OCI-LY1 (cell line): Measurements from ENCODE around the gene IL33.

Source experiments
- H2AFZ ChIP-seq: fragments of 200-600 bp; sonication (generic), shearing (Covaris generic); 2 replicates; pipeline ENCODE4 v1.6.0; 2014; ENCODE audit warnings: antibody characterized with exemption, mild to moderate bottlenecking, low read length
- H3F3A ChIP-seq: fragments of 200-600 bp; sonication (generic), shearing (Covaris generic); 2 replicates; pipeline ENCODE4 v1.6.0; 2014; ENCODE audit warnings: mild to moderate bottlenecking, antibody characterized with exemption, low read length, moderate library complexity; ENCODE audit not compliant: insufficient read depth
- H3K27ac ChIP-seq: fragments of 200-600 bp; sonication (generic); 2 replicates; pipeline ENCODE4 v1.5.1; 2014; ENCODE audit warnings: low read length, mixed run types, mild to moderate bottlenecking, low read depth; ENCODE audit not compliant: poor library complexity, severe bottlenecking
- H3K27me3 ChIP-seq: fragments of 200-600 bp; sonication (generic); 2 replicates; pipeline ENCODE4 v1.6.0; 2014; ENCODE audit warnings: antibody characterized with exemption, mild to moderate bottlenecking, low read length, moderate library complexity; ENCODE audit not compliant: insufficient read depth
- H3K36me3 ChIP-seq: fragments of 200-600 bp; sonication (generic); 2 replicates; pipeline ENCODE4 v1.6.1; 2014; ENCODE audit warnings: mild to moderate bottlenecking, antibody characterized with exemption, low read length, moderate library complexity, mixed read lengths; ENCODE audit not compliant: insufficient read depth
- H3K4me1 ChIP-seq: fragments of 200-600 bp; sonication (generic); 2 replicates; pipeline ENCODE4 v1.5.1; 2014; ENCODE audit warnings: mild to moderate bottlenecking, low read length, moderate library complexity; ENCODE audit not compliant: insufficient read depth, severe bottlenecking
- H3K4me2 ChIP-seq: fragments of 200-600 bp; sonication (generic), shearing (Covaris generic); 2 replicates; pipeline ENCODE4 v1.6.1; 2014; ENCODE audit warnings: low read length
- H3K4me3 ChIP-seq: fragments of 200-600 bp; sonication (generic); 2 replicates; pipeline ENCODE4 v1.5.1; 2014; ENCODE audit warnings: low read length, low read depth, mild to moderate bottlenecking, mixed read lengths; ENCODE audit not compliant: poor library complexity, severe bottlenecking
- H3K79me2 ChIP-seq: fragments of 200-600 bp; shearing (Covaris generic); 2 replicates; pipeline ENCODE4 v1.6.1; 2016; ENCODE audit warnings: mixed run types, low read length, mixed read lengths; ENCODE audit not compliant: insufficient read depth
- H3K9ac ChIP-seq: fragments of 200-600 bp; sonication (generic), shearing (Covaris generic); 2 replicates; pipeline ENCODE4 v1.6.1; 2014; ENCODE audit warnings: mild to moderate bottlenecking, low read length, mixed read lengths
- H3K9me2 ChIP-seq: fragments of 200-600 bp; sonication (generic), shearing (Covaris generic); 2 replicates; pipeline ENCODE4 v1.6.1; 2014; ENCODE audit warnings: low read depth, mild to moderate bottlenecking, low read length, mixed read lengths
- H3K9me3 ChIP-seq: fragments of 200-600 bp; shearing (Covaris generic); 2 replicates; pipeline ENCODE4 v1.6.1; 2014; ENCODE audit warnings: low read length, mixed read lengths
- H4K20me1 ChIP-seq: fragments of 200-600 bp; sonication (generic), shearing (Covaris generic); 2 replicates; pipeline ENCODE4 v1.6.0; 2016; ENCODE audit warnings: mild to moderate bottlenecking, low read length; ENCODE audit not compliant: insufficient read depth
- CTCF ChIP-seq: fragments of 200-600 bp; sonication (generic), shearing (Covaris generic); IDR thresholded peaks from 2 replicates; pipeline ENCODE4 v1.5.1; 2017; ENCODE audit warnings: mild to moderate bottlenecking, antibody characterized with exemption, low read length, moderate library complexity, mixed read lengths
- EZH2 ChIP-seq: fragments of 200-600 bp; sonication (generic), shearing (Covaris generic); IDR thresholded peaks from 2 replicates; pipeline ENCODE4 v1.8.0; 2017; ENCODE audit warnings: borderline replicate concordance, mixed run types, mild to moderate bottlenecking, antibody characterized with exemption, low read length, moderate library complexity, mixed read lengths

IL33 gene

GRCh38 chr9:6183227-6183551 lies 32.4 kb upstream of the IL33 start:
- Histone ChIP-seq H3K9me3 (no peaks in the 10 kb centered on the region), H2AFZ (no peak overlapping the region), H3K79me2 (no peaks in the 10 kb centered on the region), H3K9ac (no peak overlapping the region), H4K20me1 (no peaks in the 10 kb centered on the region), H3K36me3 (no peaks in the 10 kb centered on the region), H3K27ac (no peak overlapping the region), H3K4me3 (no peak overlapping the region), H3F3A (no peaks in the 10 kb centered on the region), H3K27me3 (no peaks in the 10 kb centered on the region), H3K4me2 (no peak overlapping the region), H3K9me2 (no peaks in the 10 kb centered on the region), H3K4me1 (no peaks in the 10 kb centered on the region)
- no peak for TF ChIP-seq CTCF
- no peak for TF ChIP-seq EZH2

GRCh38 chr9:6183627-6184026 lies 32.0 kb upstream of the IL33 start:
- no peak overlapping the region for H3K4me3 ChIP-seq
- H3K9ac ChIP-seq = no peak overlapping the region
- no peak overlapping the region for H2AFZ ChIP-seq
- no peaks in the 10 kb centered on the region for H3K9me2 ChIP-seq
- no peaks in the 10 kb centered on the region for H3F3A ChIP-seq
- no peaks in the 10 kb centered on the region for H4K20me1 ChIP-seq
- H3K36me3 ChIP-seq = no peaks in the 10 kb centered on the region
- H3K27ac ChIP-seq = no peak overlapping the region
- H3K4me1 ChIP-seq = no peaks in the 10 kb centered on the region
- TF ChIP-seq EZH2 (no peak), CTCF (no peak)
- no peaks in the 10 kb centered on the region for H3K27me3 ChIP-seq
- H3K4me2 ChIP-seq = no peak overlapping the region
- no peaks in the 10 kb centered on the region for H3K79me2 ChIP-seq
- H3K9me3 ChIP-seq = no peaks in the 10 kb centered on the region

- no peak overlapping the region for H3K9ac ChIP-seq
- no peaks in the 10 kb centered on the region for H3F3A ChIP-seq
- H3K79me2 ChIP-seq = no peaks in the 10 kb centered on the region
- H3K27me3 ChIP-seq = no peaks in the 10 kb centered on the region
- no peak overlapping the region for H3K4me3 ChIP-seq
- no peak overlapping the region for H3K4me2 ChIP-seq
- H3K9me3 ChIP-seq = no peaks in the 10 kb centered on the region
- no peak overlapping the region for H2AFZ ChIP-seq
- no peak for TF ChIP-seq CTCF
- TF ChIP-seq EZH2 = no peak
- no peaks in the 10 kb centered on the region for H4K20me1 ChIP-seq
- H3K27ac ChIP-seq = no peak overlapping the region
- H3K36me3 ChIP-seq = no peaks in the 10 kb centered on the region
- H3K9me2 ChIP-seq = no peaks in the 10 kb centered on the region
- H3K4me1 ChIP-seq = no peaks in the 10 kb centered on the region
Observed at GRCh38 chr9:6184749-6185645, 30.6 kb upstream of the IL33 start.
